Measurements from ENCODE around the gene STK32B. TPM values are rescaled to one million over a fixed set of nuclear protein-coding genes. Genes with fewer than 3 reads are reported as not detected.

Gene STK32B
- total RNA-seq, 3 donors from 2014 or later = 2.2 to 5.0 (median 4.6) TPM

- Histone ChIP-seq H3K36me3 (no peaks in the 10 kb centered on the region), H3K27me3 (no peaks in the 10 kb centered on the region), H3K4me1 (no peaks in the 10 kb centered on the region), H3K4me3 (no peak overlapping the region), H3K9me3 (no peaks in the 10 kb centered on the region), H3K27ac (no peak overlapping the region)
- intact Hi-C loops (cut with DNase I; ENCODE audit: low total_unique reads) = no loop called here
- DNase-seq (ENCODE audit: low spot score in 2 of 2) = no peak
- no peak for TF ChIP-seq POLR2AphosphoS5 (IDR thresholded peaks at IDR 0.05)
- TF ChIP-seq POLR2A (IDR thresholded peaks at IDR 0.05) = no peak
- no peak for TF ChIP-seq CTCF (IDR thresholded peaks at IDR 0.05)
Observed at GRCh38 chr4:5139141-5139540, 87.9 kb downstream of the STK32B start.

DNA sequence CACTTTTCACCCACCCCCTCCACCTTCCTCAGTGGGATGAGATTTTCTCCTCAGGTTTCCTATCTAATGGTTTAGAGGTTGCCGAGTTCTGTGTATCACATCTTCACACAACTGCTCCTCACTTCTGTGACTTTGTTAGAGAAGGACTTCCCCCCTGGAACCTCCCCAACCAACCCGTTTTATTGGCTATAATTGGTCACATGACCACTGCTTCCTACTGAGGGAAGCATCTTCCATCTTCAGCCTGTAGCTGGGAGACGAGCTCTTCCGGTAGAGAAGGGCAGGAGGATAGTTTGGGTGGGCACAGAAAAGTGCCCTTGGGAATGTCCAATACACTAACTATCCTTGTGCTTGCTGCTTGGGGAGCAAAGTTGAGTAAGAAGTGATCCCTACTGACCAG lies 90.5 kb downstream of the STK32B start:
- H3K27me3 ChIP-seq = no peaks in the 10 kb centered on the region
- TF ChIP-seq CTCF (IDR thresholded peaks at IDR 0.05) (no peak), POLR2AphosphoS5 (IDR thresholded peaks at IDR 0.05) (no peak), POLR2A (IDR thresholded peaks at IDR 0.05) (no peak)
- intact Hi-C loops (cut with DNase I; ENCODE audit: low total_unique reads) = no loop called here
- no peaks in the 10 kb centered on the region for H3K36me3 ChIP-seq
- no peak overlapping the region for H3K4me3 ChIP-seq
- DNase-seq (ENCODE audit: low spot score in 2 of 2) = no peak
- H3K9me3 ChIP-seq = no peaks in the 10 kb centered on the region
- H3K27ac ChIP-seq = no peak overlapping the region
- H3K4me1 ChIP-seq = no peaks in the 10 kb centered on the region

DNA sequence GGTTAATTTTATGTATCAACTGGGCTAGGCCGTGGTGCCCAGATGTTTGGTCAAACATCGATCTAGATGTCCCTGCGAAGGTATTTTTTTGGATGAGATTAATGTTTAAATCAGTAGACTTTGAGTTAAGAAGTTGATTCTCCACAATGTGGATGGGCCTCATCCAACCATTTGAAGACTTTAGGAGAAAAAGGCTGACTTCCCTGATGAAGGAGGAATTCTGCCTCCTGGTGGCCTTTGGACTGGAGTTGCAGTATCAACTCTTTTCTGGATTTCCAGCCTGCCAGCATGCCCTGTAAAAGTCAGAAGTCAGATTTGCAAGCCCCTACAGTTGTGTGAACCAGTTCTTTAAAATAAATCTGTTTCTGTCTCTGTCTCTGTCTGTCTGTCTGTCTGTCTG lies 91.4 kb downstream of the STK32B start:
- Histone ChIP-seq H3K27ac (no peak overlapping the region), H3K4me1 (no peaks in the 10 kb centered on the region), H3K9me3 (no peaks in the 10 kb centered on the region), H3K27me3 (no peaks in the 10 kb centered on the region), H3K36me3 (no peaks in the 10 kb centered on the region), H3K4me3 (no peak overlapping the region)
- TF ChIP-seq POLR2AphosphoS5 (IDR thresholded peaks at IDR 0.05) = no peak
- no peak for TF ChIP-seq POLR2A (IDR thresholded peaks at IDR 0.05)
- TF ChIP-seq CTCF (IDR thresholded peaks at IDR 0.05) = peak in 2 of 3 donors; percentile 21 to 54
- DNase-seq (ENCODE audit: low spot score in 2 of 2) = no peak
- intact Hi-C loops (cut with DNase I; ENCODE audit: low total_unique reads) = no loop called here

DNA sequence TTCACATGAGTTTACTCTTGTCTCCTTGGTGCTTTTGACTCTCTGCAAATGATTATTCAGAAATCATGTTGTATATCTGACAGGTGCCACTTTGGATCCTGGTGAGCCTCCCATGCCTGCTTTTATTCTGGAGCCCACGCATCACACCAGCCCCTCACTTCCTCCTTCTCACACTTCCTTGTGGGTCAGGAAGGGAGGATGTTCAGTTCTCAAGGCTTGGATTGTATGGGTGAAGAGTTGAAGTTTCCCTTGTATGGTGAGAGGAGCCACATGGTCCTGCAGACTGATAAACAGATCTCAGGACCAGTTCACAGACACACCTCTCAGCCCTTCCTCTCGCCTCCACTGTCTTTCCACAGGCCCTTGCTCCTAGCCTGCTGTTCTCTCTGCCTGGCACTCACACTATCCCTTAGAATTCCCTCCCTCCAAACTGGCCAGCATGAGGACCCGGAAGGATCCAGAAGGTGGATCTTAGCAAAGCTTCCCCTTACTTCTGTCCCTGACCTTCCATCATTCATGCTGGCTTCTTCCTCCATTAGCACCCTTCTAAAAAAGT lies 92.1 kb downstream of the STK32B start:
- no peaks in the 10 kb centered on the region for H3K9me3 ChIP-seq
- intact Hi-C loops (cut with DNase I; ENCODE audit: low total_unique reads) = no loop called here
- H3K27ac ChIP-seq = no peak overlapping the region
- H3K4me1 ChIP-seq = no peaks in the 10 kb centered on the region
- TF ChIP-seq POLR2A (IDR thresholded peaks at IDR 0.05) = no peak
- no peak for TF ChIP-seq CTCF (IDR thresholded peaks at IDR 0.05)
- TF ChIP-seq POLR2AphosphoS5 (IDR thresholded peaks at IDR 0.05) = no peak
- H3K27me3 ChIP-seq = no peaks in the 10 kb centered on the region
- DNase-seq (ENCODE audit: low spot score in 2 of 2) = no peak
- no peak overlapping the region for H3K4me3 ChIP-seq
- H3K36me3 ChIP-seq = no peaks in the 10 kb centered on the region

- Histone ChIP-seq H3K36me3 (no peaks in the 10 kb centered on the region), H3K4me1 (no peaks in the 10 kb centered on the region), H3K4me3 (no peak overlapping the region), H3K9me3 (no peaks in the 10 kb centered on the region), H3K27me3 (no peaks in the 10 kb centered on the region), H3K27ac (no peak overlapping the region)
- no peak for DNase-seq (ENCODE audit: low spot score in 2 of 2)
- intact Hi-C loops (cut with DNase I; ENCODE audit: low total_unique reads) = no loop called here
- TF ChIP-seq CTCF (IDR thresholded peaks at IDR 0.05) = no peak
- no peak for TF ChIP-seq POLR2A (IDR thresholded peaks at IDR 0.05)
- TF ChIP-seq POLR2AphosphoS5 (IDR thresholded peaks at IDR 0.05) = no peak
Observed at GRCh38 chr4:5143940-5144339, 92.7 kb downstream of the STK32B start.
